IMR-90 (cell line): ENCODE data around the gene SNX25.

ENCODE experiments used
- CTCF ChIP-seq: conservative IDR thresholded peaks from 2 replicates; pipeline ENCODE4 v1.5.1; 2012; ENCODE audit warnings: mild to moderate bottlenecking, low read depth, low read length, improper control_type of control experiment
- FOS ChIP-seq: fragments of 150-350 bp; IDR thresholded peaks from 2 replicates; pipeline ENCODE4 v1.6.1; 2016; ENCODE audit warnings: low read depth, low read length
- MAZ ChIP-seq: IDR thresholded peaks from 2 replicates; pipeline ENCODE4 v1.6.1; 2012; ENCODE audit warnings: low read depth, mild to moderate bottlenecking, low read length, improper control_type of control experiment, moderate library complexity, borderline replicate concordance
- NFE2L2 ChIP-seq: fragments of 150-350 bp; IDR thresholded peaks from 2 replicates; pipeline ENCODE4 v1.6.1; 2016; ENCODE audit warnings: low read depth, mild to moderate bottlenecking, low read length
- RCOR1 ChIP-seq: IDR thresholded peaks from 2 replicates; pipeline ENCODE4 v1.6.1; 2012; ENCODE audit warnings: mild to moderate bottlenecking, low read length, improper control_type of control experiment; ENCODE audit not compliant: insufficient replicate concordance

DNA sequence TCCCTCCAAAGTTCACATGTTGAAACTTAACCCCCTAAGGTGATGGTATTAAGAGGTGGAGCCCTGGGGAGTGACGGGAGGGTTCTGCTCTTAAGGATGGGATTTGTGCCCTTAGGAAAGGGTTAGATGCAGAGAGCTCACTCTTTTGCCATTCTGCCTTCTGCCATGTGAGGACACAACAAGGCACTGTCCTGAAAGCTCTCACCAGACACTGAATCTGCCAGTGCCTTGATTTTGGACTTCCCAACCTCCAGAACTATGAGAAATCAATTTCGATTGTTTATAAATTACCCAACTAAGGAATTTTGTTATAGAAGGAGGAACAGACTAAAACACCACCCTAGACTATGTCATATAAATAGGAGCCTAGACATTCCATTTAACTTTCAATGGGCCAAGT is 174.7 kb downstream of the SNX25 start:
- TF ChIP-seq CTCF (no peak), FOS (no peak), MAZ (no peak), NFE2L2 (no peak), RCOR1 (no peak)
